CD4-positive, alpha-beta T cell treated with Interferon gamma for 1 hour (primary cell): ENCODE data around the gene SPIRE1.

Experiments
- DNase-seq: peaks from one replicate; pipeline ENCODE4 v3.0.0-alpha.2; 2020

SPIRE1 gene

GRCh38 chr18:12657684-12658425, at the start of gene SPIRE1:
Gene SPIRE1, minus strand, starts transcription at chr18:12658107. Its CDS starts 241 bp downstream, at chr18:12657866.
- DNase-seq = peak; percentile 28

DNA sequence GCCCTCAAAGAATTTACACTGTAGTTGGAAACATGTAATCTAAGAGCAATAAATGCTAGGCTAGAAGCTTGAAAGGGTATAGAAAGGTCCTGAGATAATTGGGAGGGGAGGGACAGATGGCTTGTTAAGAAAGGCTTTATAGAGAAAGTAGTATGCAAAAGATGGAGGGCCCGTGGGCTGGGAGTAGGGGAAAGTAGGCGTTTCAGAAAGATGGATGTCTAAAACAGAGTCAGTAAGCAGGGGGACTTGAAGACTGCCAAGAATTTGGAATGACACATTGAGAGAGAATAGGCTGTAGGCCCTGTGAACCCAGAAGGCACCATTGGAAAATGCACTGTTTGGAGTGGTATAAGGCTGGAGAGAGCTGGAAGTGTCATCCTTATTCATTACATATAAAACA, 45.8 kb upstream of the SPIRE1 start:
- DNase-seq = no peak

- no peak for DNase-seq
Observed at GRCh38 chr18:12703096-12703567, 45.2 kb upstream of the SPIRE1 start.

GRCh38 chr18:12702221-12703095, 44.6 kb upstream of the SPIRE1 start, which contains the start of the genes CEP76 and PSMG2:
Gene CEP76, minus strand, starts transcription at chr18:12702723. Its CDS starts 175 bp downstream, at chr18:12702548.
Gene PSMG2, plus strand, starts transcription at chr18:12703042. Its CDS starts 66 bp downstream, at chr18:12703108.
- peak; percentile 84 for DNase-seq

DNA sequence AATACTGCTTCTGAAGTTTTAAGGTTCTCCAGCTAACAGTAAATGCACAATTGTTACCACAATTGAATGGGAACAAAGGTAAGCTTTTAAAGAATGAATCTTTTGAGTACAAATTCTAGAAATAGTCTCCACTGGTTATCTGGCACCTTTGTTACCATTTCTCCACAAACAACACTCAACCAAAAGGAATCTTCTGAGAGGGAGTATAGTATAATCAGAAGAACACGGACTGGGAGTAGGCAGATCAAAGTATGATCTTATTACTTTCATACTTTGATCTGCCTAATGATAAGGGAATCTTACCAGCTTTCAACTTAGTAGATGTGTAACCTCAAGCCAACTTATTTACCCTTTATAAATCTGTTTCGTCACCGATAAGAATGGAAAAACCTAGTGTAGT, 43.3 kb upstream of the SPIRE1 start:
- no peak for DNase-seq

DNA sequence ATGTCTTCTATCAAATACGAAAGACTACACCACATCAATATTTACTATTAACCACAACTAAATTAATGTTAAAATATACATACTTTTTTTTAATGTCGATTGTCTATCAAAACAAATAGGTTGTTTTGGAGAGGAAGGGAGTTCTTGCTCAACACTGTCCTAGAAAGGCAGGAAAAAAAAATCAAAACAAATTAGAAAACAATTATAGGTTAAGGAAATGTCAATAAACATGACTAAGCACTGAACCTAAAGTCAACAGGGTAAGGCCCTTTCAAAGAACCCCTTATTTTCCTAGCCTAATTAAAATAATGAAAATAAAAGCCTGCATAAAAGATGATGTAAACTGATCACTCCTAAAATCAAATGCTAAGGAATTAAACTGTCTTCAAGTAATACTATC, 41.8 kb upstream of the SPIRE1 start:
- DNase-seq = no peak

GRCh38 chr18:12694032-12694431, 36.1 kb upstream of the SPIRE1 start:
- DNase-seq = no peak

- DNase-seq = no peak
Observed at GRCh38 chr18:12692206-12692605, 34.3 kb upstream of the SPIRE1 start.

- DNase-seq = no peak
Observed at GRCh38 chr18:12689256-12689850, 31.4 kb upstream of the SPIRE1 start.

DNA sequence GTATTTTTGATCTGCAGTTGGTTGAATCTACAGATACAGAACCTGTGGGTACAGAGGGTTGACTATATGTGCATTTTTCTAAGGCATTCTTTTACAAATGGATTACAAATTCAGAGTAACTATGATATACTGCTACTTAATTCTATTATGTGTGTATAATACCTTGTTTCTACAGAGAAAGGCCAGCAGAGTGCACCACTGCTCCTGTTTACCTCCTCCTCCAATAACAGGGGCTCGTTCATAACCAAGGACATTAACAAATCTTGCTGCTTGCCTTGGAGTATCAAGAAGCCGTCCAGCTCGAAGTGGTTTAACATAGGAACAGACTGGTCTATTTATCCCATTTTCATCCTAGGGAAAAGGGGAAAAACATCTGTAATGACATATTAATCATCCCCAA, 28.2 kb upstream of the SPIRE1 start:
- DNase-seq = no peak

- DNase-seq = no peak
Observed at GRCh38 chr18:12679183-12679786, 21.4 kb upstream of the SPIRE1 start.

GRCh38 chr18:12668041-12668440, 10.1 kb upstream of the SPIRE1 start:
- no peak for DNase-seq

DNA sequence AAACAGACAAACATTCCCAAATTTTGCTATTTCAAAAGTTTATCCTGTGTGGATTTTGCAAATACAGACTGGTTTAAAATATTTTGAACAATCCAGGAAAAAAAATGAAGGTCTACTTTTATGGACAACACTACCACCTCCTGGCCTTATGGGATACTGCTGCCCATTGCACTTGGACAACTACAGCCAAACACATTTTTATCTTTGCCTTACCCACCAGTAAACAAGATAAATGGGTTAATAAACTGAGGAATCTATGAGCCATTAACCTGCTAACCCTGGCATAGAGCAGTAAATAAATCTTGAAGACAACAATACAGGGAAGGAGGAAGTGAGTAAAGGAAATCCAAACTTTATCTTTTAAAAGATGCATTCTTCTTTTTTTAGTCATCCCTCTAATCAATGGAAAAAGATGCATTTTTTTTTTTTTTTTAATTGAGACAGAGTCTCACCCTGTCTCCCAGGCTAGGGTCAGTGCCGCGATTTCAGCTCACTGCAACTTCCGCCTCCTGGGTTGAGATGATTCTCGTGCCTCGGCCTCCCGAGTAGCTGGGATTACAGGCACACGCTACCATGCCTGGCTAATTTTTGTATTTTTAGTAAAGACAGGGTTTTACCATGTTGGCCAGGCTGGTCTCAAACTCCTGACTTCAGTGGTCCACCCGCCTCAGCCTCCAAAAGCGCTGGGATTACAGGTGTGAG, 2.1 kb upstream of the SPIRE1 start:
- peak; percentile 10 for DNase-seq

GRCh38 chr18:12658426-12659138, 675 bp upstream of the SPIRE1 start:
- DNase-seq = peak; percentile 6

GRCh38 chr18:12656938-12657683, 796 bp downstream of the SPIRE1 start:
- DNase-seq = no peak

DNA sequence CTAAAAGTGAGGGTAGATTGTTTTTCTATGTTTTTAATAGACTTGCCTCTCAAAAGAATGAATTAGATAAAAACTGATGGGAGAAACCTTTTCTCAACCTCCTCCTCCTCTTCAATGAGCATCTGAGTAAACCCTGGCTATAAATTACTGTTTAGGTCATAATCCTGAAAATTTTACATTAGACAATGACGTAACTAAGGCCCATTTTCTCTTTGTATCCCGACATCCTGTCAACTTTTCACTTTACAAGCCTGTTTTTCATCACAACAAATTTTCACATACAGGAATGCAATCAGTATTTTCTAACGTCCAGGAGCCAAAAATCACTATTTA, 1.3 kb downstream of the SPIRE1 start:
- no peak for DNase-seq

GRCh38 chr18:12654971-12655370, 2.9 kb downstream of the SPIRE1 start:
- no peak for DNase-seq

DNA sequence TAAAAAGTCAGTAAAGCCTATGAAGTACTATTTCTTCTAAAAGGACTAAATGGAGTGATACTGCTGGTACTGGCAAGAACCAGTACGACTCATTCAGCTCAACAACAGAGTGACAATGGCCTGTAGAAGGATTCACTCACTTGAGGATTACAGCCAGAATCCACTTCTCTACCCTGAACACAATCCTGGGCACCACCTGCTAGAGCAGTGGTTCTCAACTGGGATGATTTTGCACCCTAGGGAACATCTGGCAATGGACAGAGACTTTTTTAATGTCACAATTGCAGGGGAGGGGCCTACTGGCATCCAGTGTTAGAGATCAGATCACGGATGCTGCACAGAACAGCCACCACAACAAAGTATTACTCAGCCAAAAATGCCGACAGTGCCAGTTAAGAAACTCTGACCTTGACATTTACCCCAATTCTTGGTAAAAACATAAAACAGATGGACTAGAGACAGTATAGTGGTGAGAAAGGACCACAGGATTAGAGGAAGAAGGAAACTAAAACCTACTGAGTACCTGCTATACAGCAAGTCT, 5.0 kb downstream of the SPIRE1 start:
- DNase-seq = no peak

- DNase-seq = no peak
Observed at GRCh38 chr18:12651651-12652050, 6.3 kb downstream of the SPIRE1 start.

GRCh38 chr18:12647773-12648172, 10.1 kb downstream of the SPIRE1 start:
- no peak for DNase-seq

DNA sequence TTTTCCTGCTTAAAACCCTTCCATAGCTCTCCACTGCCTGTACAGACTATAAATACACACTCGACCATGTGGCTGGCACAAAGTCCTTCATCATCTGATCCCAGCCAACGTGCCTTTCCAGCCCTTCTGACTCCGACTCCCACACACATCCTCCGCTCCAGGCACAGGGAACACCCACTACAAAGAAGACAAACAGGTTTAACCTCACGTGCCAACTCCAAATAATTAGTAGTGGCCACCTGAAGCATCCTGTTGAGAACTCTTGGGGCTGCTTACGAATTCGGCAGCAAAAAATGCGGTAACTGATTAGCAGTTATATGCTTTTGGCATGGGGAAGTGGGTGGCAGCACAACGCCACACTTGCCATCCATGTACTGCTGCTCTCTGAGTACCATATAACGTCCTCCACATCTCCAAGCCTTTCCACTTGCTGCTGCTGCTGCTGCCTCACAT, 12.1 kb downstream of the SPIRE1 start:
- DNase-seq = no peak
